Measurements from ENCODE around the gene HBEGF. TPM values are rescaled to one million over a fixed set of nuclear protein-coding genes. Genes with fewer than 3 reads are reported as not detected.

Gene HBEGF
- total RNA-seq, 1 experiment from 2014 or later = 2.4 TPM

- Histone ChIP-seq H2BK20ac (ENCODE audit: low read depth, low read length, poor library complexity, severe bottlenecking) (no peak overlapping the region), H3K4me2 (ENCODE audit: insufficient read depth, insufficient read length, low read length) (no peak overlapping the region), H3T11ph (ENCODE audit: low read length) (no peak overlapping the region), H2AFZ (ENCODE audit: low read length) (no peak overlapping the region), H2AK5ac (ENCODE audit: insufficient read length, low read length) (no peak overlapping the region), H3K27me3 (ENCODE audit: insufficient read depth, low read length) (no peaks in the 10 kb centered on the region), H3K9ac (ENCODE audit: extremely low read depth, insufficient read length, low read length) (no peak overlapping the region), H3K79me2 (ENCODE audit: insufficient read depth, low read length) (peaks cover 2% of the 10 kb centered on the region; the same call in 1 of the 2 replicates), H2BK120ac (ENCODE audit: low read depth, low read length, poor library complexity, severe bottlenecking) (no peak overlapping the region), H3K79me1 (ENCODE audit: insufficient read depth, low read depth, low read length, poor library complexity, severe bottlenecking) (no peaks in the 10 kb centered on the region), H3K14ac (ENCODE audit: insufficient read depth, low read length) (no peak overlapping the region), H4K20me1 (ENCODE audit: control insufficient read depth, insufficient read depth, insufficient read length) (no peaks in the 10 kb centered on the region), H3K23me2 (ENCODE audit: insufficient read length, low read depth, low read length, poor library complexity, severe bottlenecking) (no peaks in the 10 kb centered on the region), H3K56ac (ENCODE audit: insufficient read length, low read depth, low read length) (no peak overlapping the region), H3K4me1 (ENCODE audit: insufficient read depth, low read length) (no peaks in the 10 kb centered on the region), H2BK12ac (ENCODE audit: insufficient read length, low read depth, low read length) (no peak overlapping the region), H2BK15ac (ENCODE audit: low read depth, low read length) (no peak overlapping the region), H3K18ac (ENCODE audit: insufficient read length, low read depth, low read length) (no peak overlapping the region), H4K5ac (ENCODE audit: insufficient read length, low read depth, low read length) (no peak overlapping the region), H3K4ac (ENCODE audit: low read depth, low read length) (no peak overlapping the region), H3K27ac (ENCODE audit: insufficient read length, low read depth, low read length) (no peak overlapping the region), H4K8ac (replicated peaks; ENCODE audit: insufficient read length, low read depth, low read length) (no peak overlapping the region), H3K23ac (ENCODE audit: insufficient read length, low read depth, low read length) (no peak overlapping the region), H4K91ac (ENCODE audit: insufficient read length, low read depth, low read length) (no peak overlapping the region), H3K9me3 (ENCODE audit: control insufficient read depth, low read depth, low read length) (no peaks in the 10 kb centered on the region), H2BK5ac (ENCODE audit: insufficient read length, low read length) (no peak overlapping the region)
- WGBS (ENCODE audit: extremely low coverage, insufficient read length, low lambda C conversion rate) = no CpG with 5 or more reads among the region's 3 CpGs
- H3K4me3 Mint-ChIP-seq = no peak overlapping the region
- no peaks in the 10 kb centered on the region for H3K27me3 Mint-ChIP-seq (ENCODE audit: low read depth)
- DNase-seq = no peak
- H3K4me1 Mint-ChIP-seq = no peaks in the 10 kb centered on the region
- peaks cover 0 to 5% (median 0%) of the 10 kb centered on the region in 3 experiments; a peak in 2 of 7 replicates for H3K36me3 Mint-ChIP-seq (ENCODE audit: insufficient read depth in 1 of 3, low read depth in 3 of 3)
- TF ChIP-seq CTCF (conservative IDR thresholded peaks at IDR 0.05) = no peak
- H3K27ac Mint-ChIP-seq = no peak overlapping the region
- H3K9me3 Mint-ChIP-seq = no peaks in the 10 kb centered on the region
These were observed 62.4 kb downstream of the HBEGF start for GRCh38 chr5:140284013-140284412.

Other genes starting within 250 kb of the HBEGF start
- gene PURA, start 232.5 kb downstream of the HBEGF start, total RNA-seq (2021) = 3.3 and 3.6 TPM in 2 replicates
- gene IGIP, start 220.7 kb downstream of the HBEGF start, total RNA-seq (2021) = 0.52 and 0.53 TPM in 2 replicates
- 19.0 and 20.6 TPM in 2 replicates for gene CYSTM1, start 171.4 kb downstream of the HBEGF start, total RNA-seq (2021)
- gene PFDN1, start 43.5 kb downstream of the HBEGF start, total RNA-seq (2021) = 56.2 and 58.3 TPM in 2 replicates
- 0.07 TPM in 1 of 2 replicates, not detected in the other for gene SLC4A9, start 13.6 kb upstream of the HBEGF start, total RNA-seq (2021)
- 102 and 105 TPM in 2 replicates for gene ANKHD1, start 55.2 kb upstream of the HBEGF start, total RNA-seq (2021)
- 7.7 and 10.1 TPM in 2 replicates for gene EIF4EBP3, start 201.1 kb upstream of the HBEGF start, total RNA-seq (2021)
- 49.3 and 54.0 TPM in 2 replicates for gene SRA1, start 210.9 kb upstream of the HBEGF start, total RNA-seq (2021)
- gene APBB3, start 218.0 kb upstream of the HBEGF start, total RNA-seq (2021) = 23.8 and 23.9 TPM in 2 replicates
- 92.0 and 92.3 TPM in 2 replicates for gene SLC35A4, start 218.2 kb upstream of the HBEGF start, total RNA-seq (2021)

Data from H9 (cell line).